ENCODE results near the gene CCNY.

CCNY gene

GRCh38 chr10:35502692-35503091 lies 166.4 kb downstream of the CCNY start:
- no peak for TF ChIP-seq CTCF (IDR thresholded peaks at IDR 0.05)

- no peak for TF ChIP-seq CTCF (IDR thresholded peaks at IDR 0.05)
These were observed 167.3 kb downstream of the CCNY start for GRCh38 chr10:35503578-35503977.

- TF ChIP-seq CTCF (IDR thresholded peaks at IDR 0.05): no peak
These were observed 167.8 kb downstream of the CCNY start for GRCh38 chr10:35504132-35504531.

- TF ChIP-seq CTCF (IDR thresholded peaks at IDR 0.05): no peak
These were observed 169.0 kb downstream of the CCNY start for GRCh38 chr10:35505241-35505873.

- no peak for TF ChIP-seq CTCF (IDR thresholded peaks at IDR 0.05)
These were observed 170.4 kb downstream of the CCNY start for GRCh38 chr10:35506741-35507140.

GRCh38 chr10:35507519-35508109 lies 171.3 kb downstream of the CCNY start:
- no peak for TF ChIP-seq CTCF (IDR thresholded peaks at IDR 0.05)

- TF ChIP-seq CTCF (IDR thresholded peaks at IDR 0.05): no peak
These were observed 172.3 kb downstream of the CCNY start for GRCh38 chr10:35508647-35509046.

Measured in LNCAP (cell line).